ENCODE data around the gene CREB5.
A peak's percentile ranks its signal among the peaks of the same experiment; 100 is the strongest.

Gene CREB5

GRCh38 chr7:28510026-28510369, 97.7 kb downstream of the CREB5 start:
- Histone ChIP-seq H3K4me3 (ENCODE audit: low read length) (no peak overlapping the region), H3K27ac (ENCODE audit: low read length) (no peak overlapping the region), H3K9me3 (ENCODE audit: control insufficient read depth, insufficient read depth, low read length) (no peaks in the 10 kb centered on the region; the same call in 1 of the 2 replicates), H3K36me3 (ENCODE audit: control insufficient read depth, insufficient read depth, low read length) (no peaks in the 10 kb centered on the region), H3K27me3 (ENCODE audit: control insufficient read depth, insufficient read depth, low read length) (no peaks in the 10 kb centered on the region), H3K4me1 (ENCODE audit: control insufficient read depth, insufficient read depth, low read length) (no peaks in the 10 kb centered on the region)
- no peak for DNase-seq (ENCODE audit: low read depth, low spot score)
- no CpG with 5 or more reads among the region's 2 CpGs for WGBS (ENCODE audit: insufficient coverage, insufficient read length)

DNA sequence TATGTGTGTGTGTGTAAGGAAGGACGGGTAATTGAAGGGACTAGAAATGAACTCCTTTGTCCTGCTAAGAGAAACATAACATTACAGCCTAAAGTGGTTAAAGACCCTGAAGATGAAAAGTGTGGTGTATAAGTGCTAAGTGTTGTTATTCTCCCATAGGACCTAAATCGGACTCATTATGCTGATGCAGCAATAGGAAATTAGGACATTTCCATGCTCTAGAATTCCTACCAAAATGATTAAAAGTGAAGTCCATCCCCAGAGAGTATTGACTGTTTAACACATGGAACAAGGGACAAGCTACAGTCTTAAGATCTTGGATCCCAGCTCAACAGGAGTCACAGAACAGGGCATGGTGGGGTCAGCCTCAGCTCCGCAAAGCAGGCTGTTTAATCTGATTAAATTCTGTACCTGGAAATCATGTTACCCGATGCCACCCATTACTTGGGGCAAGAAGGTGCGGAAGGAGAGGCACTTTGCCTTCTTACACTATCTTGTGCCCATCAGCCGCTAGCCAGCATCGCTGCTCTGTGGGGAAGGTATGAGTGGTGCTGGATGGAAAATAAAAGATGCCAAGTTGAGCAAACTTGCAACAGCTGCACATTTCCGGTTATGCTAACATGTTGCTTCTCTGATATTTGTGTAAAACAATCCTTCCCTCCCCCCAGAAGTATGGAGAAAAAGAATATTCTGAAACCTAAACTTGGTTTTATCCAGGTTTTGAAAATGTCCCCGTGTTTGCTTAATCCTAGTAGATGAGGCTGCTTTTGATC, 100.5 kb downstream of the CREB5 start:
- no CpG with 5 or more reads among the region's 9 CpGs for WGBS (ENCODE audit: insufficient coverage, insufficient read length)
- Histone ChIP-seq H3K36me3 (ENCODE audit: control insufficient read depth, insufficient read depth, low read length) (no peaks in the 10 kb centered on the region), H3K4me1 (ENCODE audit: control insufficient read depth, insufficient read depth, low read length) (peaks cover 5% of the 10 kb centered on the region), H3K27me3 (ENCODE audit: control insufficient read depth, insufficient read depth, low read length) (no peaks in the 10 kb centered on the region), H3K9me3 (ENCODE audit: control insufficient read depth, insufficient read depth, low read length) (no peaks in the 10 kb centered on the region; the same call in 1 of the 2 replicates), H3K27ac (ENCODE audit: low read length) (no peak overlapping the region), H3K4me3 (ENCODE audit: low read length) (no peak overlapping the region)
- no peak for DNase-seq (ENCODE audit: low read depth, low spot score)

DNA sequence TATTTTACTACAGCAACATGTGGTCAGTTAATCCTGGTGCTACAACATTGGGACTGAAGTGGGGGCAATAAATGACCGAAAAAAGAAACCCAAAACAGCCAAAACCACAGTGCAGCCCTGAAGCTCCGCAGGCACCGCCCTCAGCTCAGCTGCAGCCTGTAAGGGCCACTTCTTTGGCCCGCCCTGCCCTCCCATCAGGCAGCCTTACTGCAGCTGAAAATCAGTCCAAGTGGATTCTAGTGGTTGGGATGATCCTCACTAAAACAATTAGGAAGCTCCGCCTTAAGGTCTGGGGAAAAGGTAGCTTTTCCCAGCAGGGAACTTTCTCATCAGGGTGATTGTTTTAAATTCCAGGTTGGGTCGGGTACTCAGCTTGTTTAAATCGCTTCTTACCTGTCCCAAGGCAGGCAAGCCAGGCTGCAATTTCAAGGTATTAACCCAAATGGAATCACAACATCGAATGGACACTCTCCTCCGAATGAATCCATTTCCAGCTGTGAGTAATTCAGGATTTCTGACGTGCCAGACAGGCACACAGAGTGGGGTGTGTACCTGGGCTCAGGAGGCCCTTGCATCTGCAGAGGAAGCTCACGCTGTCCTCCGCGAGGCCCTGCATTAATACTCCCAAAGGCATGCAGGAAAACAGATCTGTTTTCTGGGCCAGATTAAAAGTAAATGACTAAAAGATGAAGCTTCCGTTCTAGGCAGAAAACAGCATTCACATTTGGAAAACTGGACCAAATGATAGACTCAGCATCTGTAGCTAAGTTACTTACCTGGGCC, 104.3 kb downstream of the CREB5 start:
- Histone ChIP-seq H3K9me3 (ENCODE audit: control insufficient read depth, insufficient read depth, low read length) (no peaks in the 10 kb centered on the region; the same call in 1 of the 2 replicates), H3K27me3 (ENCODE audit: control insufficient read depth, insufficient read depth, low read length) (no peaks in the 10 kb centered on the region), H3K36me3 (ENCODE audit: control insufficient read depth, insufficient read depth, low read length) (no peaks in the 10 kb centered on the region), H3K4me3 (ENCODE audit: low read length) (no peak overlapping the region), H3K4me1 (ENCODE audit: control insufficient read depth, insufficient read depth, low read length) (peaks cover 5% of the 10 kb centered on the region), H3K27ac (ENCODE audit: low read length) (no peak overlapping the region)
- WGBS (ENCODE audit: insufficient coverage, insufficient read length), result no CpG with 5 or more reads among the region's 14 CpGs
- DNase-seq (ENCODE audit: low read depth, low spot score), result peak; percentile 31

GRCh38 chr7:28517206-28517605, 104.9 kb downstream of the CREB5 start:
- DNase-seq (ENCODE audit: low read depth, low spot score), result no peak

DNA sequence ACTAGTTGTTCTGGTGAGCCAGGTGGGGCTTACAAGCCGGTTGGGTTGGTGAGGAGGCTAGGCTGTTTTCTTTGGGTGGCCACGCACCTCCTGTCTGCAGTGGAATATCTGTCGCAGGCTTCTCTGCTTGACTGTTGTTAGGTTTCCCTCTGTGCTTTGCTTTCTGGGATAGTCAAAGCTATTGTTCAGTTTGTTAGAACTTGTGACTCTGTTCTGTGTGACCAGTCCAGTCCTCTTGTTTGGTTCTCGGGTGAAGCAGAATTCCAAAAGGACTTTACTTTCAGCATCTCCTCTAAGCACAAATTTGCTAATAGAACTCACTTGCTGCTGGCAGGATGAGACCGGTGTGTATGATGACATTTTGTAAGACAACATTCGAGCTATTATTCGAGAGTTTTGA, 105.3 kb downstream of the CREB5 start:
- no peaks in the 10 kb centered on the region for H3K36me3 ChIP-seq (ENCODE audit: control insufficient read depth, insufficient read depth, low read length)
- no peak overlapping the region for H3K27ac ChIP-seq (ENCODE audit: low read length)
- no peaks in the 10 kb centered on the region for H3K27me3 ChIP-seq (ENCODE audit: control insufficient read depth, insufficient read depth, low read length)
- no peaks in the 10 kb centered on the region; the same call in 1 of the 2 replicates for H3K9me3 ChIP-seq (ENCODE audit: control insufficient read depth, insufficient read depth, low read length)
- H3K4me3 ChIP-seq (ENCODE audit: low read length), result no peak overlapping the region
- no CpG with 5 or more reads among the region's 7 CpGs for WGBS (ENCODE audit: insufficient coverage, insufficient read length)
- no peak for DNase-seq (ENCODE audit: low read depth, low spot score)
- H3K4me1 ChIP-seq (ENCODE audit: control insufficient read depth, insufficient read depth, low read length), result peaks cover 5% of the 10 kb centered on the region

More at GRCh38 chr7:28517206-28517605, 104.9 kb downstream of the CREB5 start:
- H3K27me3 ChIP-seq (ENCODE audit: control insufficient read depth, insufficient read depth, low read length), result no peaks in the 10 kb centered on the region
- H3K4me3 ChIP-seq (ENCODE audit: low read length), result no peak overlapping the region
- no peak overlapping the region for H3K27ac ChIP-seq (ENCODE audit: low read length)
- no peaks in the 10 kb centered on the region for H3K36me3 ChIP-seq (ENCODE audit: control insufficient read depth, insufficient read depth, low read length)
- no peaks in the 10 kb centered on the region; the same call in 1 of the 2 replicates for H3K9me3 ChIP-seq (ENCODE audit: control insufficient read depth, insufficient read depth, low read length)
- peaks cover 5% of the 10 kb centered on the region for H3K4me1 ChIP-seq (ENCODE audit: control insufficient read depth, insufficient read depth, low read length)
- whole genome bisulfite sequencing (ENCODE audit: insufficient coverage, insufficient read length), result no CpG with 5 or more reads among the region's 5 CpGs

DNA sequence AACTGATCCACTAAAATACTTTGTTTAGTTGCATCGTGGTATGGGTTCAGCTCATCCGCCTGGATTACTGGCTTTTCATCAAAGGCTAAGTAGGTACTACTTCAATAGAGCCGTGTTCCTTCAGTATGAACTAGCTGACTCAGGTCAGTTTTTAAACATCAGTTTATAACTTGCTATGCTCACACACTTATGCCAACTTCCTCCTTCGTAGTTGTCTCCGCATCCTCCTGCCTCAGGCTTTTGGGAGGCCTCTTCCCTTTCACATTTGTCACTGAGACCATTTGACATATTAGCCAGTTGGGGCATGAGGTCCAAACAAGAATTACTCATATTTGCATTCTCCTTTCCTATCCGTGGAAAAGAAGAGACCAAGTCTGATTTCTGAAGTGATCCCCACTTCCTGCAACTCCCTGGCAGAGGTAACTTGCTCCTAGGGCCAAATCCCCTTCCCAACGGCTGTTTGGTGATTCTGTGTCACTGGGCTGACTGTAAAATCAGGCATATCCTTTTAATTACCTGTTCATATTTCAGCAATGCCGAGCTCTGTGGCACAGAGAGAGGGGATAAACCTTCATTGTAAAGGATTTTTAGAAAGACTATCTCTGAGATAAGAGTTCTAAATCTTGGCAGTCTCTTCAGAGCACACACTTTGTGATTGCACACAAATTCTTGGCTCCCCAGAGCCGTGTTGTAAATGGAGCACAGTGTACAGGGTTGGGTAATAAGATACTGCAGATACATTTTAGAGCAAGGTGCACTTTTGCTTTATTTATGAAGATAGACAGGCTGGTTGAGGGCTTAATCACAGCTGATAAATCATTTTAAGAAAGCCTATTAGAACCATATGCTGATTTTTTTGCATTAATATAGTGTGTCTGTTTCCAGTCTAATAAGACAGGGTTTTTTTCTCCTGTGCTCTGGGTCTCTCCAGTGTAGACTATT, 108.0 kb downstream of the CREB5 start:
- H3K27me3 ChIP-seq (ENCODE audit: control insufficient read depth, insufficient read depth, low read length), result no peaks in the 10 kb centered on the region
- no peaks in the 10 kb centered on the region for H3K36me3 ChIP-seq (ENCODE audit: control insufficient read depth, insufficient read depth, low read length)
- H3K4me3 ChIP-seq (ENCODE audit: low read length), result no peak overlapping the region
- WGBS (ENCODE audit: insufficient coverage, insufficient read length), result no CpG with 5 or more reads among the region's 9 CpGs
- no peaks in the 10 kb centered on the region for H3K9me3 ChIP-seq (ENCODE audit: control insufficient read depth, insufficient read depth, low read length)
- H3K27ac ChIP-seq (ENCODE audit: low read length), result no peak overlapping the region
- no peak for DNase-seq (ENCODE audit: low read depth, low spot score)
- peaks cover 5% of the 10 kb centered on the region for H3K4me1 ChIP-seq (ENCODE audit: control insufficient read depth, insufficient read depth, low read length)

- Histone ChIP-seq H3K4me3 (ENCODE audit: low read length) (no peak overlapping the region), H3K9me3 (ENCODE audit: control insufficient read depth, insufficient read depth, low read length) (no peaks in the 10 kb centered on the region), H3K27ac (ENCODE audit: low read length) (no peak overlapping the region), H3K27me3 (ENCODE audit: control insufficient read depth, insufficient read depth, low read length) (no peaks in the 10 kb centered on the region), H3K4me1 (ENCODE audit: control insufficient read depth, insufficient read depth, low read length) (no peaks in the 10 kb centered on the region), H3K36me3 (ENCODE audit: control insufficient read depth, insufficient read depth, low read length) (no peaks in the 10 kb centered on the region)
- DNase-seq (ENCODE audit: low read depth, low spot score), result no peak
- WGBS (ENCODE audit: insufficient coverage, insufficient read length), result no CpG with 5 or more reads among the region's 3 CpGs
These were observed 112.7 kb downstream of the CREB5 start for GRCh38 chr7:28524978-28525377.

- DNase-seq (ENCODE audit: low read depth, low spot score), result no peak
- H3K9me3 ChIP-seq (ENCODE audit: control insufficient read depth, insufficient read depth, low read length), result no peaks in the 10 kb centered on the region
- H3K27me3 ChIP-seq (ENCODE audit: control insufficient read depth, insufficient read depth, low read length), result no peaks in the 10 kb centered on the region
- WGBS (ENCODE audit: insufficient coverage, insufficient read length), result no CpG with 5 or more reads among the region's 2 CpGs
- no peak overlapping the region for H3K27ac ChIP-seq (ENCODE audit: low read length)
- H3K4me3 ChIP-seq (ENCODE audit: low read length), result no peak overlapping the region
- H3K4me1 ChIP-seq (ENCODE audit: control insufficient read depth, insufficient read depth, low read length), result no peaks in the 10 kb centered on the region; the same call in 1 of the 2 replicates
- H3K36me3 ChIP-seq (ENCODE audit: control insufficient read depth, insufficient read depth, low read length), result no peaks in the 10 kb centered on the region
These were observed 116.6 kb downstream of the CREB5 start for GRCh38 chr7:28528899-28529298.

- DNase-seq (ENCODE audit: low read depth, low spot score), result no peak
- H3K9me3 ChIP-seq (ENCODE audit: control insufficient read depth, insufficient read depth, low read length), result no peaks in the 10 kb centered on the region
- no peaks in the 10 kb centered on the region for H3K36me3 ChIP-seq (ENCODE audit: control insufficient read depth, insufficient read depth, low read length)
- H3K4me3 ChIP-seq (ENCODE audit: low read length), result no peak overlapping the region
- no peaks in the 10 kb centered on the region for H3K27me3 ChIP-seq (ENCODE audit: control insufficient read depth, insufficient read depth, low read length)
- H3K4me1 ChIP-seq (ENCODE audit: control insufficient read depth, insufficient read depth, low read length), result no peaks in the 10 kb centered on the region; the same call in 1 of the 2 replicates
- H3K27ac ChIP-seq (ENCODE audit: low read length), result no peak overlapping the region
- no CpG with 5 or more reads among the region's 2 CpGs for WGBS (ENCODE audit: insufficient coverage, insufficient read length)
These were observed 117.4 kb downstream of the CREB5 start for GRCh38 chr7:28529755-28530154.

Measured in iPS DF 6.9 (cell line).